HepG2 (cell line): Measurements from ENCODE around the gene MTRFR. TPM values are rescaled to one million over a fixed set of nuclear protein-coding genes. Genes with fewer than 3 reads are reported as not detected.

ENCODE experiments used
- ELF4 ChIP-seq: sonication (generic); formaldehyde crosslinking; IDR thresholded peaks from 2 replicates; pipeline ENCODE4 v1.5.0; 2020; ENCODE audit warnings: missing genetic modification reagents, mild to moderate bottlenecking, moderate library complexity, borderline replicate concordance
- MBNL3 ChIP-seq: fragments of 250-450 bp; sonication (Bioruptor Pico); conservative IDR thresholded peaks from 2 replicates; pipeline ENCODE4 v1.8.0; 2022; ENCODE audit warnings: mild to moderate bottlenecking, inconsistent platforms
- NFIC ChIP-seq: IDR thresholded peaks from 2 replicates; pipeline ENCODE4 v1.6.1; 2012; ENCODE audit warnings: mild to moderate bottlenecking, low read length, inconsistent platforms
- RAD51 ChIP-seq: fragments of 450-650 bp; IDR thresholded peaks from 2 replicates; pipeline ENCODE4 v1.6.1; 2016; ENCODE audit warnings: borderline replicate concordance
- SIN3A ChIP-seq: IDR thresholded peaks from 2 replicates; pipeline ENCODE4 v1.6.1; 2011; ENCODE audit warnings: low read depth, mild to moderate bottlenecking, control low read depth, low read length, borderline replicate concordance
- SNAPC4 ChIP-seq: sonication (generic); formaldehyde crosslinking; IDR thresholded peaks from 2 replicates; pipeline ENCODE4 v1.4.0; 2020; ENCODE audit warnings: mild to moderate bottlenecking, missing genetic modification reagents
- STAT5B ChIP-seq: sonication (generic); formaldehyde crosslinking; IDR thresholded peaks from 2 replicates; pipeline ENCODE4 v1.4.0; 2020; ENCODE audit warnings: missing genetic modification reagents
- SYNCRIP ChIP-seq: fragments of 200-400 bp; formaldehyde crosslinking; IDR thresholded peaks from 2 replicates; pipeline ENCODE4 v1.6.1; 2018; ENCODE audit warnings: mild to moderate bottlenecking, low read depth, low read length; ENCODE audit not compliant: insufficient read depth
- ZFP90 ChIP-seq: sonication (generic); formaldehyde crosslinking; IDR thresholded peaks from 2 replicates; pipeline ENCODE4 v1.8.0; 2022; ENCODE audit warnings: missing genetic modification reagents, mild to moderate bottlenecking, inconsistent platforms, borderline replicate concordance
- ZKSCAN1 ChIP-seq: fragments of 150-350 bp; IDR thresholded peaks from 2 replicates; pipeline ENCODE4 v1.6.1; 2014; ENCODE audit warnings: low read length
- ZNF143 ChIP-seq: sonication (generic); formaldehyde crosslinking; IDR thresholded peaks from 2 replicates; pipeline ENCODE4 v1.4.0; 2020; ENCODE audit warnings: missing genetic modification reagents
- ZNF205 ChIP-seq: IDR thresholded peaks from 2 replicates; pipeline ENCODE4 v1.6.1; 2018; ENCODE audit warnings: missing biosample characterization, missing genetic modification reagents
- ZNF235 ChIP-seq: sonication (generic); formaldehyde crosslinking; IDR thresholded peaks from 2 replicates; pipeline ENCODE4 v1.8.1; 2023; ENCODE audit warnings: mild to moderate bottlenecking, missing genetic modification reagents, borderline replicate concordance
- ZNF652 ChIP-seq: IDR thresholded peaks from 2 replicates; pipeline ENCODE4 v1.6.1; 2016; ENCODE audit warnings: low read depth, borderline replicate concordance
- ZNF724P ChIP-seq: sonication (generic); formaldehyde crosslinking; IDR thresholded peaks from 2 replicates; pipeline ENCODE4 v1.8.0; 2022; ENCODE audit warnings: missing genetic modification reagents, borderline replicate concordance
- ZNF788 ChIP-seq: sonication (generic); formaldehyde crosslinking; IDR thresholded peaks from 2 replicates; pipeline ENCODE4 v1.5.0; 2020; ENCODE audit warnings: mild to moderate bottlenecking, missing genetic modification reagents, borderline replicate concordance
- polyA plus RNA-seq, 8 experiments: library from polyadenylated mRNA; depleted of rRNA in 3 of 8; stranded (reverse) in 7 of 8; unstranded in 1 of 8; fragments of >200 nt; fragmentation: Illumina TruSeq in 4 of 8; extraction: Trizol in 4 of 8; gene quantifications; 2 replicates each; pipeline versions ENCODE4 v1.2.1 to v1.2.3, GENCODE V29; 2011 to 2016; ENCODE audit warnings: low read depth in 4 of 8, missing spikeins in 1 of 8, mixed read lengths in 1 of 8; ENCODE audit not compliant: insufficient read depth in 1 of 8
- total RNA-seq, 5 experiments: library from RNA; depleted of rRNA; stranded (reverse); fragments of >200 nt; fragmentation: Illumina TruSeq; extraction: Trizol; gene quantifications; 2 replicates each; pipeline ENCODE4 v1.2.3, GENCODE V29; 2016; ENCODE audit warnings: low read depth in 1 of 5
- TF ChIP-seq, protein P1 (sequence below): IDR thresholded peaks from 2 replicates; pipeline ENCODE4 v1.6.1; 2016; ENCODE audit warnings: low read depth, control low read depth
- TF ChIP-seq, protein P2 (sequence below): sonication (generic); formaldehyde crosslinking; IDR thresholded peaks from 2 replicates; pipeline ENCODE4 v1.8.0; 2022; ENCODE audit warnings: mild to moderate bottlenecking, missing genetic modification reagents
- TF ChIP-seq, protein P3 (sequence below): sonication (generic); formaldehyde crosslinking; IDR thresholded peaks from 2 replicates; pipeline ENCODE4 v1.4.0; 2020; ENCODE audit warnings: missing genetic modification reagents

MTRFR gene
- total and polyA plus RNA-seq, 2 of the 13 experiments (the other 11 are each of a cell fraction or from before 2014, with no cell fraction given), result 7.1 to 9.9 TPM

DNA sequence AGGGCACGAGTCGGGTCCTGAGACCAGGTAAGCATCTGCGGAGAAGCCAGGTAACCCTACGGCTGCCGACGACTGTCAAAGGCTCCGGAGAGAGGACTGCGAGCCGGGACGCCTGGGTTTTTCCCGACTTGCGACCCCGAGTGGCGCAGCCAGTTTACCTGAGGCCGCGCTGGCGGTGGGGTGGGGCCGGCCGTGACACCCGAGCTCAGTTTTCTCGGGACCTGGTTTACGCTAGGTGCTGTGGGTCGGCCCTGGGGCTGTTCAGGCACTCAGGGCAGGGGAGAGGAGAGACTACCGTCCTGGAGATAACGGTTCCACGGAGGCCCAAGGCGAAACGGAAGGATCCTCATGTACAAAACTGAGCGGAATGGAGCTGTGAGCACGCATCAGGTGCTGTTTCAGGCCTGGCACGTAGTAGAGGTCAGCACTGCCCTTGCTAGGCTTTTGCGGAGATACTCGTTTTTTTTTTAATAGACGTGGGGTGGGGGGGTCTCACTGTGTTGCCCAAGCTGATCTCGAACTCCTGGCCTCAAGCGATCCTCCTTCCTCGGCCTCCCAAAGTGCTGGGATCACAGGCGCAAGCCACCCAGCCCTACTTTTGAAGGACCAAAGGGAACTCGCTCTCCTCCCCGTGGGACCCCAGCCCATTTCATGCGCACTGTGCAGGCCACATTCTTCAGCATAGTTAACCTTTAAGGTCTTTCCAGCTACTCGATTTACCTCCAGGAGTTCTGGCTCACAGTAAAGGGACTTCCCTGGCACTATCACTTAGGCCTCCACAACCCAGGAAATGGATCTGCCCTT, 471 bp downstream of the MTRFR start (continued):
- TF ChIP-seq ZNF788 (CRISPR knock-in tag) (peak; percentile 82), RAD51 (no peak), ZNF205 (CRISPR knock-in tag) (no peak), SNAPC4 (CRISPR knock-in tag) (no peak), STAT5B (CRISPR knock-in tag) (no peak), SYNCRIP (no peak), ZFP90 (CRISPR knock-in tag) (no peak), MBNL3 (CRISPR knock-in tag) (no peak), ZNF235 (CRISPR knock-in tag) (no peak), ELF4 (CRISPR knock-in tag) (no peak), ZNF724P (no peak), ZKSCAN1 (no peak), ZNF652 (no peak), SIN3A (0 out of 2 replicates have a peak, but pooled peaks have one; percentile 5), ZNF143 (CRISPR knock-in tag) (no peak), NFIC (no peak)
- TF ChIP-seq, protein P1, sequence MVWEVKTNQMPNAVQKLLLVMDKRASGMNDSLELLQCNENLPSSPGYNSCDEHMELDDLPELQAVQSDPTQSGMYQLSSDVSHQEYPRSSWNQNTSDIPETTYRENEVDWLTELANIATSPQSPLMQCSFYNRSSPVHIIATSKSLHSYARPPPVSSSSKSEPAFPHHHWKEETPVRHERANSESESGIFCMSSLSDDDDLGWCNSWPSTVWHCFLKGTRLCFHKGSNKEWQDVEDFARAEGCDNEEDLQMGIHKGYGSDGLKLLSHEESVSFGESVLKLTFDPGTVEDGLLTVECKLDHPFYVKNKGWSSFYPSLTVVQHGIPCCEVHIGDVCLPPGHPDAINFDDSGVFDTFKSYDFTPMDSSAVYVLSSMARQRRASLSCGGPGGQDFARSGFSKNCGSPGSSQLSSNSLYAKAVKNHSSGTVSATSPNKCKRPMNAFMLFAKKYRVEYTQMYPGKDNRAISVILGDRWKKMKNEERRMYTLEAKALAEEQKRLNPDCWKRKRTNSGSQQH (CRISPR knock-in tag), result no peak
- TF ChIP-seq, protein P2, sequence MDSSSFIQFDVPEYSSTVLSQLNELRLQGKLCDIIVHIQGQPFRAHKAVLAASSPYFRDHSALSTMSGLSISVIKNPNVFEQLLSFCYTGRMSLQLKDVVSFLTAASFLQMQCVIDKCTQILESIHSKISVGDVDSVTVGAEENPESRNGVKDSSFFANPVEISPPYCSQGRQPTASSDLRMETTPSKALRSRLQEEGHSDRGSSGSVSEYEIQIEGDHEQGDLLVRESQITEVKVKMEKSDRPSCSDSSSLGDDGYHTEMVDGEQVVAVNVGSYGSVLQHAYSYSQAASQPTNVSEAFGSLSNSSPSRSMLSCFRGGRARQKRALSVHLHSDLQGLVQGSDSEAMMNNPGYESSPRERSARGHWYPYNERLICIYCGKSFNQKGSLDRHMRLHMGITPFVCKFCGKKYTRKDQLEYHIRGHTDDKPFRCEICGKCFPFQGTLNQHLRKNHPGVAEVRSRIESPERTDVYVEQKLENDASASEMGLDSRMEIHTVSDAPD (CRISPR knock-in tag), result no peak
- TF ChIP-seq, protein P3, sequence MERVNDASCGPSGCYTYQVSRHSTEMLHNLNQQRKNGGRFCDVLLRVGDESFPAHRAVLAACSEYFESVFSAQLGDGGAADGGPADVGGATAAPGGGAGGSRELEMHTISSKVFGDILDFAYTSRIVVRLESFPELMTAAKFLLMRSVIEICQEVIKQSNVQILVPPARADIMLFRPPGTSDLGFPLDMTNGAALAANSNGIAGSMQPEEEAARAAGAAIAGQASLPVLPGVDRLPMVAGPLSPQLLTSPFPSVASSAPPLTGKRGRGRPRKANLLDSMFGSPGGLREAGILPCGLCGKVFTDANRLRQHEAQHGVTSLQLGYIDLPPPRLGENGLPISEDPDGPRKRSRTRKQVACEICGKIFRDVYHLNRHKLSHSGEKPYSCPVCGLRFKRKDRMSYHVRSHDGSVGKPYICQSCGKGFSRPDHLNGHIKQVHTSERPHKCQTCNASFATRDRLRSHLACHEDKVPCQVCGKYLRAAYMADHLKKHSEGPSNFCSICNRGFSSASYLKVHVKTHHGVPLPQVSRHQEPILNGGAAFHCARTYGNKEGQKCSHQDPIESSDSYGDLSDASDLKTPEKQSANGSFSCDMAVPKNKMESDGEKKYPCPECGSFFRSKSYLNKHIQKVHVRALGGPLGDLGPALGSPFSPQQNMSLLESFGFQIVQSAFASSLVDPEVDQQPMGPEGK (CRISPR knock-in tag), result no peak
